ENCODE data around the gene RASD2. TPM values are rescaled to one million over a fixed set of nuclear protein-coding genes. Genes with fewer than 3 reads are reported as not detected.
"Not testable (repeated sequence)": the region's sequence is repeated elsewhere in the genome, so short reads cannot be mapped to it uniquely, and the experiment has no call there.

Gene RASD2
- total RNA-seq, 2 donors from 2014 or later = 4.2 to 10.2 TPM

GRCh38 chr22:35509960-35510359, 30.7 kb upstream of the RASD2 start:
- Histone ChIP-seq H3K27me3 (no peaks in the 10 kb centered on the region), H3K27ac (no peak overlapping the region), H3K9ac (ENCODE audit: low read depth in 2 of 2, low read length in 2 of 2) (no peak overlapping the region), H3K9me3 (no peaks in the 10 kb centered on the region), H3K36me3 (no peaks in the 10 kb centered on the region), H3K4me3 (no peak overlapping the region), H3K4me1 (no peaks in the 10 kb centered on the region)
- no peak for TF ChIP-seq CTCF (IDR thresholded peaks at IDR 0.05)
- no peak for DNase-seq
- intact Hi-C loops (cut with DNase I) = no loop called here

GRCh38 chr22:35510481-35510934, 30.1 kb upstream of the RASD2 start:
- H3K27ac ChIP-seq = no peak overlapping the region
- intact Hi-C loops (cut with DNase I) = no loop called here

GRCh38 chr22:35510951-35511350, 29.7 kb upstream of the RASD2 start:
- Histone ChIP-seq H3K27me3 (no peaks in the 10 kb centered on the region), H3K9ac (ENCODE audit: low read depth in 2 of 2, low read length in 2 of 2) (no peak overlapping the region), H3K36me3 (no peaks in the 10 kb centered on the region), H3K27ac (no peak overlapping the region), H3K9me3 (no peaks in the 10 kb centered on the region), H3K4me3 (no peak overlapping the region), H3K4me1 (no peaks in the 10 kb centered on the region)
- TF ChIP-seq CTCF (IDR thresholded peaks at IDR 0.05) = no peak
- DNase-seq = no peak
- intact Hi-C loops (cut with DNase I) = no loop called here

More at GRCh38 chr22:35510481-35510934, 30.1 kb upstream of the RASD2 start:
- Histone ChIP-seq H3K36me3 (no peaks in the 10 kb centered on the region), H3K27me3 (no peaks in the 10 kb centered on the region), H3K4me3 (no peak overlapping the region), H3K9me3 (no peaks in the 10 kb centered on the region), H3K9ac (ENCODE audit: low read depth in 2 of 2, low read length in 2 of 2) (no peak overlapping the region), H3K4me1 (no peaks in the 10 kb centered on the region)
- TF ChIP-seq CTCF (IDR thresholded peaks at IDR 0.05) = no peak
- DNase-seq = no peak

- no peak for DNase-seq
- Histone ChIP-seq H3K4me3 (no peak overlapping the region), H3K27ac (no peak overlapping the region), H3K9ac (ENCODE audit: low read depth in 2 of 2, low read length in 2 of 2) (no peak overlapping the region), H3K27me3 (no peaks in the 10 kb centered on the region), H3K4me1 (no peaks in the 10 kb centered on the region), H3K9me3 (no peaks in the 10 kb centered on the region), H3K36me3 (no peaks in the 10 kb centered on the region)
- intact Hi-C loops (cut with DNase I) = no loop called here
- no peak for TF ChIP-seq CTCF (IDR thresholded peaks at IDR 0.05)
Measured at GRCh38 chr22:35514366-35514765, 26.3 kb upstream of the RASD2 start.

GRCh38 chr22:35515952-35516351, 24.7 kb upstream of the RASD2 start:
- H3K27ac ChIP-seq; H3K9ac ChIP-seq (ENCODE audit: low read depth in 2 of 2, low read length in 2 of 2); H3K4me1 ChIP-seq; H3K36me3 ChIP-seq; H3K4me3 ChIP-seq; H3K27me3 ChIP-seq; DNase-seq; intact Hi-C loops (cut with DNase I); H3K9me3 ChIP-seq: not testable (repeated sequence)

- H3K9me3 ChIP-seq = no peaks in the 10 kb centered on the region
- no peak for DNase-seq
- H3K27me3 ChIP-seq = no peaks in the 10 kb centered on the region
- H3K4me3 ChIP-seq = no peak overlapping the region
- no peak overlapping the region for H3K9ac ChIP-seq (ENCODE audit: low read depth in 2 of 2, low read length in 2 of 2)
- H3K27ac ChIP-seq = no peak overlapping the region
- intact Hi-C loops (cut with DNase I) = no loop called here
- no peaks in the 10 kb centered on the region for H3K36me3 ChIP-seq
- no peaks in the 10 kb centered on the region for H3K4me1 ChIP-seq
- TF ChIP-seq CTCF (IDR thresholded peaks at IDR 0.05) = no peak
Measured at GRCh38 chr22:35516723-35517122, 23.9 kb upstream of the RASD2 start.
